Measurements from ENCODE around the gene ZNRF2. TPM values are rescaled to one million over a fixed set of nuclear protein-coding genes. Genes with fewer than 3 reads are reported as not detected.
A peak's percentile ranks its signal among the peaks of the same experiment; 100 is the strongest.

The ZNRF2 gene
- polyA plus RNA-seq, 1 experiment, result 0.74 TPM

DNA sequence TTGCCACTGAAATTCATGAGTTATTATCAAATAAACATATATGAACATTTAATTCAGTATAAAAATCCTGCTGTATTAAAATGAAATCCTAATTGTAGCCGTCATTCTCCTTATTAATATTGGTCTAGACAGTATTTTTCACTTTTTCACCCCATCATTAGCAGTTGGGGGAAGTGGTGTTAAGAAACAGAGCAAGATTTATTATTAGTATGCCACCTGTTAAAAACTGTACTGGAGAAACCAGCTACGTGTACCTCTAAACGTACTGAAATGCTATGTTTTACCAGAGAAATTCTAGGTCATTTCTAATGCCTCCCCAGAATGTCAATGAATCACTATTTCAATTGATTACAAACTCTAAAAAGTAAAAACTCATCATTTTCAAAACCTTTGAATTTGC is 9.8 kb upstream of the ZNRF2 start:
- TF ChIP-seq, protein P1, sequence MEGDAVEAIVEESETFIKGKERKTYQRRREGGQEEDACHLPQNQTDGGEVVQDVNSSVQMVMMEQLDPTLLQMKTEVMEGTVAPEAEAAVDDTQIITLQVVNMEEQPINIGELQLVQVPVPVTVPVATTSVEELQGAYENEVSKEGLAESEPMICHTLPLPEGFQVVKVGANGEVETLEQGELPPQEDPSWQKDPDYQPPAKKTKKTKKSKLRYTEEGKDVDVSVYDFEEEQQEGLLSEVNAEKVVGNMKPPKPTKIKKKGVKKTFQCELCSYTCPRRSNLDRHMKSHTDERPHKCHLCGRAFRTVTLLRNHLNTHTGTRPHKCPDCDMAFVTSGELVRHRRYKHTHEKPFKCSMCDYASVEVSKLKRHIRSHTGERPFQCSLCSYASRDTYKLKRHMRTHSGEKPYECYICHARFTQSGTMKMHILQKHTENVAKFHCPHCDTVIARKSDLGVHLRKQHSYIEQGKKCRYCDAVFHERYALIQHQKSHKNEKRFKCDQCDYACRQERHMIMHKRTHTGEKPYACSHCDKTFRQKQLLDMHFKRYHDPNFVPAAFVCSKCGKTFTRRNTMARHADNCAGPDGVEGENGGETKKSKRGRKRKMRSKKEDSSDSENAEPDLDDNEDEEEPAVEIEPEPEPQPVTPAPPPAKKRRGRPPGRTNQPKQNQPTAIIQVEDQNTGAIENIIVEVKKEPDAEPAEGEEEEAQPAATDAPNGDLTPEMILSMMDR (IDR thresholded peaks at IDR 0.05; ENCODE audit: low read depth, low read length), result no peak
- ChIA-PET CTCF (interaction anchor here (0.9 to 6.7 kb wide), 6 partner anchors 9 to 466 kb away, joined by 4 to 93 read pairs (median 6); partner anchors contain the start of gene ZNRF2), POLR2A (no interaction called here)
- peaks cover 11% of the 10 kb centered on the region for H3K27me3 ChIP-seq (ENCODE audit: control insufficient read depth, insufficient read depth, low read length)
- no peak overlapping the region for H3K4me3 ChIP-seq (ENCODE audit: low read depth, low read length)
- no peak overlapping the region for H3K27ac ChIP-seq (ENCODE audit: low read depth, low read length)
- no peak for DNase-seq (ENCODE audit: low read depth, low spot score)
- H3K9me3 ChIP-seq (ENCODE audit: control insufficient read depth, insufficient read depth, low read length), result no peaks in the 10 kb centered on the region

DNA sequence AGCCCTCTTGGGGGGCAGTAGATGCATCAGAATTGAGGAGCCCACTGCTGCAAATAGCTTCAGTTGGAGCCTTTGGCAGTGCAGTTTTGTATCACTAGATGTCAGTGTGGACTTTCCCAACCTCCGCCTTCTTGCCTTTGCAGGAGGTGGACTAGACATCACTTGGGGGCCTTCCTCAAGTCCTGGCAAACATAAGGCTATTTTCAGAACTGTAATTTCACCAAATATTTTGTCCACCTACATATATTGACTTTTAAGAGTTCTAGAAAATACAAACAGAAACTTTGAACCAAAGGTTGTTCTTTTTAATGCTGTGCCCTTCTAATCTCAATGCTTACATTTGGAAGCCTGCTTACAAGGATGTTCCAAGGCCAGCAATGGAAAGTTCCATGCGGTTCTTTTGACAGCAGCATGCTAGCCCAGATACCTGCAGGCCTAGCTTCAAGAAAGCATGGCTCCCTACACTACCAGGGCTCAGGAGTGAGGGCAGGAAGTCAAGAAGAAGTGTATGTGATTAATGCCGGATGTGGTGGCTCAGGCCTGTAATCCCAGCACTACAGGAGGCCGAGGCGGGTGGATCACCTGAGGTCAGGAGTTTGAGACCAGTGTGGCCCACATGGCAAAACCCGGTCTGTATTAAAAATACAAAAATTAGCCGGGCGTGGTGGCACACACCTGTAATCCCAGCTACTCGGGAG is 8.0 kb upstream of the ZNRF2 start:
- TF ChIP-seq, protein P1 (IDR thresholded peaks at IDR 0.05; ENCODE audit: low read depth, low read length), result peak; percentile 82
- Histone ChIP-seq H3K27me3 (ENCODE audit: control insufficient read depth, insufficient read depth, low read length) (peaks cover 7% of the 10 kb centered on the region), H3K9me3 (ENCODE audit: control insufficient read depth, insufficient read depth, low read length) (no peaks in the 10 kb centered on the region), H3K4me3 (ENCODE audit: low read depth, low read length) (no peak overlapping the region), H3K27ac (ENCODE audit: low read depth, low read length) (no peak overlapping the region)
- DNase-seq (ENCODE audit: low read depth, low spot score), result no peak
- CTCF ChIA-PET, result interaction anchor here (0.6 to 6.7 kb wide), 21 partner anchors 10 to 863 kb away, joined by 3 to 93 read pairs (median 3); no protein-coding TSS in a partner anchor
- POLR2A ChIA-PET, result no interaction called here

DNA sequence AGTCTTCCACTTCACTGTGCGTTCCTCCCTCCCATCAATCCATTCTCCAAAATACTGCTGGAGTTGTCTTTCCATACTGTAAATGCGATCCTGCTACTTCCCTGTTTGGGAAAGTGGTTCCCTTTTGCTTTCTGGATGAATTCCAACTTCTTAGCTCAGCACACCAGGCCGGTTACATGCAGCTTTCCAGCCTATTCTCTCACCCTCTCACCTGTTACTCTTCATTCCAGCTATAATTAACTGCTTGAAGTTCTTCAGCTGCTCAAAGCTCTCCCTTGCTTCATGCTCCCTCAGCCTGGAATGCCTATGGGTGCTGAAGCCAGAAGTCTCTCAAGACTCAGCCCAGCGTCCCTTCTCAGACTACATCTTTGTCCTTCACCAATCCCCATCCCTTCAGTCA is 6.0 kb upstream of the ZNRF2 start:
- DNase-seq (ENCODE audit: low read depth, low spot score), result no peak
- Histone ChIP-seq H3K27ac (ENCODE audit: low read depth, low read length) (no peak overlapping the region), H3K27me3 (ENCODE audit: control insufficient read depth, insufficient read depth, low read length) (no peaks in the 10 kb centered on the region), H3K4me3 (ENCODE audit: low read depth, low read length) (no peak overlapping the region), H3K9me3 (ENCODE audit: control insufficient read depth, insufficient read depth, low read length) (no peaks in the 10 kb centered on the region)
- TF ChIP-seq, protein P1 (IDR thresholded peaks at IDR 0.05; ENCODE audit: low read depth, low read length), result no peak
- ChIA-PET CTCF (interaction anchor here (0.8 to 6.7 kb wide), 4 partner anchors 134 to 400 kb away, joined by 3 to 93 read pairs (median 10); no protein-coding TSS in a partner anchor), POLR2A (no interaction called here)

DNA sequence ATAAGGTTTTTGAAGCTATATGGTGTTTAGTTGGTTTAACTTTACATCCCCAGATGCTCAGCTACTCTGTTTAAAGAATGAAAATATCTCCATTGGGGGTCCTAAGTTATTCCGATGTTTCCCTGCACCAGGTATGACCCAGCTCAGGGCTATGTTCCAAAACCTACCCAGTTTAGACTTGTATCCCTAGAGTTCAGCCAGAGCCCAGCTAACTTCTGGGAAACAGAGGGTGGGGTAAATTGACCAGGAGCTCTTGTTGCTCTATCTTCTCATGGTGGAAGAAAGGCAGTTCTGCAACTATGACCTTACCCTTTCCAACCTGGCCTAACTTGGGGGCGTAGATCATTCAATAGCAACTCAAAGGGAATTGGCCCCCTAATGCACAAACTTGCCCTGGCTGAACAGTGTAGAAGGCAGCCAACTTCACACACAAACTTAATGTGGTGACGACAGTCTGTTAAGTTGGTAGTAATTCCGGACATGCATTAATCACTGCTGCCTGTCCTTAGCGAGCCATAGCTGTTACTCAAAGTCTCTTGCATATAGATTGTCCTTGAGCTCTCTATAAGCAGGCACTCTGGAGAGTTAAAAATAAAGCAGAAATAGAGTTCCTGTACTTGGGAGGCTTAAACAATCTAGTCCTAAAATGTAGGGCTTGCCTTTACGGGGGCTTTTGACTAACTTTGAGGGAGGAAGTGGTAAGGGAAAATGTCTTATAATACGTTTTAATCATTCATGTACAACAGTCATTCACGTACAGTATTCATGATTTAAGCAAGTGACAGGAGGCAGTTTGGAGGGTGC is 5.3 kb upstream of the ZNRF2 start:
- H3K27ac ChIP-seq (ENCODE audit: low read depth, low read length), result no peak overlapping the region
- no peaks in the 10 kb centered on the region for H3K9me3 ChIP-seq (ENCODE audit: control insufficient read depth, insufficient read depth, low read length)
- DNase-seq (ENCODE audit: low read depth, low spot score), result no peak
- CTCF ChIA-PET, result interaction anchor here (0.8 to 6.7 kb wide), 4 partner anchors 134 to 401 kb away, joined by 3 to 93 read pairs (median 10); no protein-coding TSS in a partner anchor
- no peaks in the 10 kb centered on the region for H3K27me3 ChIP-seq (ENCODE audit: control insufficient read depth, insufficient read depth, low read length)
- POLR2A ChIA-PET, result no interaction called here
- H3K4me3 ChIP-seq (ENCODE audit: low read depth, low read length), result no peak overlapping the region
- TF ChIP-seq, protein P1 (IDR thresholded peaks at IDR 0.05; ENCODE audit: low read depth, low read length), result no peak

DNA sequence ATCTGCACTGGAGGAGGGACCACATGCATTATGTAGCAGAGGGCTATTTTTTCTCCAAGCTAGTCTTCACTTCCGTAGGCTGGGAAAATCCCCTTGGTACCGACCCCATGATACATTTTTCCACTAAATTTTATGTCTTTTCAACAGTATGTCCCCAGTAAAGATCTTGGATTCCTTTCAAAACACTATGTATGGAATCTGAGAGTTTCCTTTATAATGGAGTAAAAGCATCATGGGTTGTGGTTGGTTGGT is 4.8 kb upstream of the ZNRF2 start:
- CTCF ChIA-PET, result interaction anchor here (2.5 to 6.7 kb wide), 2 partner anchors 133 to 284 kb away, joined by 16 to 93 read pairs; no protein-coding TSS in a partner anchor
- TF ChIP-seq, protein P1 (IDR thresholded peaks at IDR 0.05; ENCODE audit: low read depth, low read length), result no peak
- no peak for DNase-seq (ENCODE audit: low read depth, low spot score)
- Histone ChIP-seq H3K27ac (ENCODE audit: low read depth, low read length) (no peak overlapping the region), H3K9me3 (ENCODE audit: control insufficient read depth, insufficient read depth, low read length) (no peaks in the 10 kb centered on the region), H3K27me3 (ENCODE audit: control insufficient read depth, insufficient read depth, low read length) (no peaks in the 10 kb centered on the region), H3K4me3 (ENCODE audit: low read depth, low read length) (no peak overlapping the region)
- POLR2A ChIA-PET, result no interaction called here

Measured in AG04450 (cell line).